G401 (cell line): ENCODE measurements around the gene LRRC8E. TPM values are rescaled to one million over a fixed set of nuclear protein-coding genes. Genes with fewer than 3 reads are reported as not detected.
"Not testable (repeated sequence)": the region's sequence is repeated elsewhere in the genome, so short reads cannot be mapped to it uniquely, and the experiment has no call there.

Source experiments
- DNase-seq: peaks from one replicate; pipeline ENCODE4 v3.0.0-alpha.2; 2015; ENCODE audit warnings: low spot score
- in situ Hi-C: cut with HindIII; loops from 2 replicates; pipeline ENCODE4 v1.10.0; 2016; ENCODE audit warnings: low sequenced_read_pairs, mixed read lengths
- total RNA-seq: library from RNA; depleted of rRNA; stranded (reverse); fragments of >200 nt; shearing (Covaris generic); gene quantifications from 2 replicates; pipeline ENCODE4 v1.2.3, GENCODE V29; 2014

LRRC8E gene
- total RNA-seq, 1 experiment from 2014 or later: not detected

DNA sequence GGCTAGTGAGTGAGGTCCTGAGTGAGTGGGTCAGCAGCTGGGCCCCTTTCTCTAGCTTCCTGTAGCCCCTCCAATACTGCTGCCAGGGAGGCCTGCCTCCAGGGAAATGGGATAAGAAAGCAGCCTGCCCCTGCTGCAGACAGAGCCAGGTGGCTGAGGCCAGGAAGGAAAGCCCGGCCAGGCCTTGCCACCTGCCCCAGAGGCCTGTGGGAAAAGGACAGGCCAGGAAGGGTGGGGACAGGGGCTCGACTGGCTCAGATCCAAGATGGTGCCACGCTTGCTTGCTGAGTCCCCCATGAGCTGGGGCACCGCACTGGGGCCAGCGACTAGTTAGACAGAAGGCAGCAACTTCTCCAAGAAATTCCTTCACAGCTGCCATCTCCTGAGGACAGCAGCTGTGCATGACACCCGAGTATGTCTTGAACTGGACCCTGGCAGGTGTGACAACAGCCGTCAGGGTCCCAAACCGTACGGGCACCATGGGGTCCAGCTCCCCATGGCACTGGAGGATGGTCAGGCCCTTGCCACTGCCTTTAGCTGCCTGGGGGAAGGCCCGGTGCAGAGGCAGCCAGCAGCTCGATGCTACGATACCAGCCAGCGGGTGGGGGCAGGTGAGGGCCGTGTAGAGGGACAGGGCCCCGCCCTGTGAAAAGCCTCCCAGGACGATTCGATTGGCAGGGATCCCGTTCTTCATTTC lies 9.1 kb upstream of the LRRC8E start:
- DNase-seq: no peak
- in situ Hi-C loops: no loop called here

DNA sequence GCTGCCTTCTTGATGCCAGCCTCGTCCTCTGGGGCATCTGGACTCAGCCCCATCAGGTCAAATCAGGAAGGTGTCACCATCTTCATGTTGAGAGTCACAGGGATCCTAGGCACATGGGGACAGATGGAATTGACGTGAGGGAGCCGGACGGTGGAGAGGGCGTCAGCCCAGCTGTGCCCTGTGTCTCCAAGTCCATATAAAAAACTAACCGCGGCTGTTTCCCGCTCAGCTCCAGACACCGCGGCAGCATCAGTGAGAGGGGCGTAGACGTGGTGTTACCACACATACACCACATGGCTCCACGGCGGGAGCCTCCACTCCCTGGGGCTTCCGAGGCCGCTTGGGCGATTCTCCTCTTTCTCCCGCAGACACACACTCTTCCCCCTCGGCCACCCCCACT lies 8.5 kb upstream of the LRRC8E start:
- no peak for DNase-seq
- in situ Hi-C loops: no loop called here

DNA sequence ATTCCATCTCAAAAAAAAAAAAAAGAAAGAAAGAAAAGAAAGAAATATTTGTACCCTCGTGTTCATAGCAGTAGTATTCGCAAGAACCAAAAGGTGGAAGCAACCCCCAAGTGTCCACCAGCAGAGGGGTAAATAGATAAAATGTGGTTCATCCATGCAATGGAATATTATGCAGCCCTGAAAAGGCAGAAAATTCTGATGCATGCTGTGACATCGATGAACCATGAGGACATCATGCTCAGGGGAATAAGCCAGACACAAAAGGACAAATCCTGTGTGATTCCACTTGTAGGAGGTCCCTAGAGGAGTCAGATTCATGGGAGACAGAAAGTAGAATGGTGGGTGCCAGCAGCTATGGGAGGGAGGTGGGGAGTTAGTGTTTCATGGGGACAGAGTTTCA lies 6.4 kb upstream of the LRRC8E start:
- no peak for DNase-seq
- in situ Hi-C loops: no loop called here

DNA sequence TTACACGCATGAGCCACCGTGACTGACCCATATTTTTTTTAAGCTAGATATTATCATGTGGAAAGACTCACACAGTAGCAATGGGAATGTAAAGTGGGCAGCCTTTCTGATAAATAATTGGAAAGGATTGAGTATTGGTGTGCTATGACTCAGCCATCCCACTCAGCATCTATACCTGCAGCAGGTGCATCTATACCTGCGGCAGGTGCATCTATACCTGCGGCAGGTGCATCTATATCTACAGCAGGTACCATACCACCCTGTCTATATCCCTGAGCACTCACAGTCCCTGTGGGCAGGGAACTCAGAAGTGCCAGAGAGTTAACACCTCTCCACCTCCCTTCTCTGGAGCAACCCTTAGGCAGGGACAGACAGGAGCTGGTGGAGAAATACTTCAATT lies 5.2 kb upstream of the LRRC8E start:
- no peak for DNase-seq
- in situ Hi-C loops: no loop called here

DNA sequence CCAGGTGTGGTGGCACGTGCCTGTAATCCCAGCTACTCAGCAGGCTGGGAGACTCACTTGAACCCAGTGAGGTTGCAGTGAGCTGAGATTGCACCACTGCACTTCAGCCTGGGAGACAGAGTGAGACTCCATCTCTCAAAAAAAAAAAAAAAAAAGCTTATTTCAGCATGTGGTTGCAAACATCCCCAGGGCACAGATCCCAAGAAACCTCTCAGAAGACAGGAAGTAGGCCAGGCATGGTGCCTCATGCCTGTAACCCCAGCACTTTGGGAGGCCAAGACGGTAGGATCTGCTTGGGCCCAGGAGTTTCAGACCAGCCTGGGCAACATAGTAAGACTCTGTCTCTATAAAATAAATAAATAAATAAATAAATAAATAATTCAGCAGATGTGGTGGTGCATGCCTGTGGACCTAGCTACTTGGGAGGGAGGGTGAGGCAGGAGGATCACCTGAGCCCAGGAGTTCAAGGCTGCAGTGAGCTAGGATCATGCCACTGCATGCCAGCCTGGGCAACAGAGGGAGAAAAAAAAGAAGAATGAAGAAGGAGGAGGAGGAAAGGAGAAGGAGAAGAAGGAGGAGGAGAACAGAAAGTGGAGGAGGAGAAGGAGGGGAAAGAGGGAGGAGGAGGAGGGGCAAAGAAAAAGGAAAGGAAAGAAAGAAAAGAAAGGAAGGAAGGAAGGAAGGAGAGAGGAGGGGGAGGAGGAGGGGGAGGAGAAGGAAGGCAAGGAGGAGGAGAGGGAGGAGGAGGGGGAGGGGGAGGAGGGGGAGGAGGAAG lies 4.3 kb upstream of the LRRC8E start:
- DNase-seq: no peak
- in situ Hi-C loops: no loop called here

DNA sequence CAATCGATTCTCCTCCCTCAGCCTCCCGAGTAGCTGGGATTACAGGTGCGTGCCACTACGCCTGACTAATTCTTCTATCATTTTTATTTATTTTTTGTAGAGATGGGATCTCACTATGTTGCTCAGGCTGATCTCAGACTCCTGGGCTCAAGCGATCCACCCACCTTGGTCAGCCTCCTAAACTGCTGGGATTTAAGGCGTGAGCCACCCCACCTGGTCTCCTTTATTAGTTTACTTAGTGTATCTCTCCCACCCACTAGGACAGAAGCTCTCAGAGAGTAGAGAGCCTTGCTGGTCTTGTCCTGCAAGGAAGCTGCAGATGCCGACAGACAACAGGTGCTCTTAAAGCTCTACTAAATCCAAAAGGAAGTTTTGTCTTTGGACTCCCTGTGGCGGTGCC lies 2.5 kb upstream of the LRRC8E start:
- DNase-seq: no peak
- in situ Hi-C loops: no loop called here

DNA sequence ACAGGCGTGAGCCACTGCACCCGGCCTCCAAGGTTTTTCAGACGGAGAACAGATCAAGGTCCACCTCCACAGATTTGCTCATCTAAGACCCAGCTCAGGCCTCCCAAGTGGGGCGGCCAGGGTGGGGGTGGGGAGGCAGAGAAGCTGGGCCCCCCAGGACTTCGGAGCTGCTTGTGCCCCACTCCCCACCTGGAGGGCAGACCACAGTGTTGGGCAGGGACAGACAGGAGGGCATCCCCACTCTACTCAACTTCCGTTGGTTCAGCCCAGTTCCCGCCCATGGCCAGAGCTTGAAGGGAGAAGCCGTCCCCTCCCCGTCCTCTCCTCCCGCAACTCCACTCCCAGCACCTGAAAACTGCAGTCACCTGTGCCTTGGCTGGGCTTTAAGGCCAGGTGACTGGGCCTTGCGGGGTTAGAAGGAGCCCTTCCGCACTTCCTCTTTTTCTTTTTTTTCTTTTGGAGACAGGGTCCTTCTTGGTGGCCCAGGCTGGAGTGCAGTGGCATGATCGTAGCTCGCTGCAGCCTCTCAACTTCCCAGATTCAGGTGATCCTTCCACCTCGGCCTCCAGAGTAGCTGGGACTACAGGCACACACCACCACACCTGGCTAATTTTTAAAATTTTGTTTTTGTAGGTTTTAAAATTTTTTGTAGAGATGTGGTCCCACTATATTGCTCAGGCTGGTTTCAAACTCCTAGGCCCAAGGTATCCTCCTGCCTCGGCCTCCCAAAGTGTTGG lies 734 bp upstream of the LRRC8E start:
- DNase-seq: no peak
- in situ Hi-C loops: no loop called here

DNA sequence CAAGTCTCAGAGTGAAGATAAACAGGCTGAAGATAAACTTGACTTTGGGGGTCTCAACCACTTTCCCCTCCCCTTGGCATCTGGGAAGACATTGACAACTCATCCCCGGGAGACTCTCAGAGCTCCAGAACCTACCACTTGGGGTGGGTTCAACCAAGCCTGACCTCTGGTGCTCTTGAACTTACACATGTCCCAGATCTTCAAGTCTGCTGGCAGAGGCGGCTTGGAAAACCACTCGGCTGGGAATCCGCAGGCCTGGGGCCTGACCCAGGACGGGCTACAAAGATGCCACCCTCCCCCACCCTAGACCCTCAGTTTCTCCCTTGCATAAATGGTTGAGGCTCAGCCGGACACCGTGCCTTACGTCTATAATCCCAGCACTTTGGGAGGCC lies 512 bp downstream of the LRRC8E start:
- in situ Hi-C loops: no loop called here
- DNase-seq: no peak

DNA sequence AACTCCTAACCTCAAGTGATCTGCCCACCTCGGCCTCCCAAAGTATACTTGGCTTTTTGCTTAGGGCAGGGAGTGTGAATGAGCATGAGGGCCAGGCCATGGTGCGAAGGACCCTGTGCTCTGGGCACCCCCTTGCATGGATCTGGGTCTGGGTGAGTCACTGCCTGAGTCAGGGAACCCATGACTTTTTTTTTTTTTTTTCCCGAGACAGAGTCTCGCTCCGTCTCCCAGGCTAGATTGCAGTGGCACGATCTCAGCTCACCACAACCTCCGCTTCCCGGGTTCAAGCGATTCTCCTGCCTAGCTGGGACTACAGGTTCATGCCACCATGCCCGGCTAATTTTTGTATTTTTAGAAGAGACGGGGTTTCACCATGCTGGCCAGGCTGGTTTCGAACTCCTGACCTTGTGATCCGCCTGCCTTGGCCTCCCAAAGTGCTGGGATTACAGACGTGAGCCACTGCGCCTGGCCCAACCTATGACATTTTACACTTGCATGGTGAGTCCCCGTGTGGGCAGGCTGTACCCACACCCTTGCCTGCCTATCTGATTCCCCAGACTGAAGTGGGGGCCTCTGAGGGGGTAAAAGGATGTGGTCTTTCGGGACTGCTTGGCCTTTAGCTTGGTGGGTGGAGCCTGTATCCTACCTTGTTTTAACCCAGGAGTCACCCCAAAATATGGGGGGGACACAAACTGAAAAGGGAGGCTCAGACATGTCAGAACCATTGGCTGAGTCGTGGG lies 5.2 kb downstream of the LRRC8E start:
- in situ Hi-C loops, DNase-seq: not testable (repeated sequence)

DNA sequence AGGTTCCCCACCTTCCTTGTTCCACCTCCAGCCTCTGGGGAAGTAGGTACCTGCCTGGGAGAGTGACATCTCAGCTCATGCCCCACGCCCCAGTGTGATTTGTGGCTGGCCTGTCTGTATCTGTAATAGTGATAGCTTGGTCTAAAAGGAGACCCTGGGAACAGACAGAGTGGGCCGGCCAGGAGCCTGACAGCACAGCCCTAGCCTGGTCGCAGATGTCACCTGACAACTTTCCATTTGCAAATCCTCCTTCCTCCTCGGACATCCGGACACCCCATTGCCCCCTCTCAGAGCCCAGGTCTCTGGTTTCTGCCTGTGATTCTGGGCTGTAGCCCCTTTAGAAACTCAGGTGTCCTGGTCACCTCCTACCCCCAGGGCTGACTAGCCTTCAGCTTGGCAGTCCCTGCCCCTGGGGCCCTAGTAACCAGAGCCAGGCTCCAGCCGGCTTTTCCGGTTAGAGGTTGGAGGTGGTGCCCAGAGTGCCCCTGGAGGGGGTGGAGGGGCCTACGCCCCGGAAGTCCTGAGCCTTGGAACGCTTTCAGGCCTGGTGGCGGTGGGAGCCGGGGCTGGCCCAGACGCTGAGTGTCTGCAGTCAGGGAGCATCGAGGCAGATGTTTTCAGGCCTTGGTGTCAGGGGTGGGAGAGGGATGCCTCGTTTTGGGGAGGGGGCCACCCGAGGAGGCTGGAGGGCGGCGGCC lies 6.5 kb downstream of the LRRC8E start:
- no peak for DNase-seq
- in situ Hi-C loops: no loop called here

DNA sequence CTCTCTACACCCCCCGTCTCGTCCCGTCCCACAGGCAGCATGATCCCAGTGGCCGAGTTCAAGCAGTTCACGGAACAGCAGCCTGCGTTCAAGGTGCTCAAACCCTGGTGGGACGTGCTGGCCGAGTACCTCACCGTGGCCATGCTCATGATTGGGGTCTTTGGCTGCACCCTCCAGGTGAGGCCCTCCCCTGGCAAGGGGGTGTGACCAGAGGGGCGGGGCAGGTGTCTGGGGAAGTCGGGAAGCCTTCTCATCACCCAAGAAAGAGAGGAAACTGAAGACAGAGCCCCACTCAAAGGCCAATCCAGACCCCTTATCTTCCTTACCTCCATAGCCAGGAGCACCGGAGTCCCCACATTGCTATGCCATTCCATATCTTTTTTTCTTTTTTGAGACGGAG lies 7.3 kb downstream of the LRRC8E start:
- in situ Hi-C loops: no loop called here
- no peak for DNase-seq

DNA sequence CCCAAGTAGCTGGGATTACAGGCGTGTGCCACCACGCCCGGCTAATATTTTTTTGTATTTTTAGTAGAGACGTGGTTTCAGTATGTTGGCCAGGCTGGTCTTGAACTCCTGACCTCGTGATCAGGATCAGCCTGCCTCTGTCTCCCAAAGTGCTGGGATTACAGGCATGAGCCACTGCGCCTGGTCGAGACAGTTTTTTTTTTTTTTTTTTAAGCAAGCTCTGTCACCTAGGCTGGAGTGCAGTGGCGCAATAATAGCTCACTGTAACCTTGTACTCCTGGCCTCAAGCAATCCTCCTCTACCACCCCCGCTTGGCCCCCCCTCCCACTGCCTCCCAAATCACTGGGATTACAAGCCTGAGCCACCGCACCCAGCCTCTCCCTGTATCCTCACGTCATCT lies 9.0 kb downstream of the LRRC8E start:
- DNase-seq: no peak
- in situ Hi-C loops: no loop called here

DNA sequence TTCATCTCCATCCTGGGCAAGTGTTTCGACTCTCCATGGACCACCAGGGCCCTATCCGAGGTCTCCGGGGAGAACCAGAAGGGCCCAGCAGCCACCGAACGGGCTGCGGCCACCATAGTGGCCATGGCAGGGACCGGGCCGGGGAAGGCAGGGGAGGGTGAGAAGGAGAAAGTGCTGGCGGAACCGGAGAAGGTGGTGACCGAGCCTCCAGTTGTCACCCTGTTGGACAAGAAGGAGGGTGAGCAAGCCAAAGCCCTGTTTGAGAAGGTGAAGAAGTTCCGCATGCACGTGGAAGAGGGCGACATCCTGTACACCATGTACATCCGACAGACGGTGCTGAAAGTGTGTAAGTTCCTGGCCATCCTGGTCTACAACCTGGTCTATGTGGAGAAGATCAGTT lies 10.7 kb downstream of the LRRC8E start:
- in situ Hi-C loops: no loop called here
- no peak for DNase-seq

DNA sequence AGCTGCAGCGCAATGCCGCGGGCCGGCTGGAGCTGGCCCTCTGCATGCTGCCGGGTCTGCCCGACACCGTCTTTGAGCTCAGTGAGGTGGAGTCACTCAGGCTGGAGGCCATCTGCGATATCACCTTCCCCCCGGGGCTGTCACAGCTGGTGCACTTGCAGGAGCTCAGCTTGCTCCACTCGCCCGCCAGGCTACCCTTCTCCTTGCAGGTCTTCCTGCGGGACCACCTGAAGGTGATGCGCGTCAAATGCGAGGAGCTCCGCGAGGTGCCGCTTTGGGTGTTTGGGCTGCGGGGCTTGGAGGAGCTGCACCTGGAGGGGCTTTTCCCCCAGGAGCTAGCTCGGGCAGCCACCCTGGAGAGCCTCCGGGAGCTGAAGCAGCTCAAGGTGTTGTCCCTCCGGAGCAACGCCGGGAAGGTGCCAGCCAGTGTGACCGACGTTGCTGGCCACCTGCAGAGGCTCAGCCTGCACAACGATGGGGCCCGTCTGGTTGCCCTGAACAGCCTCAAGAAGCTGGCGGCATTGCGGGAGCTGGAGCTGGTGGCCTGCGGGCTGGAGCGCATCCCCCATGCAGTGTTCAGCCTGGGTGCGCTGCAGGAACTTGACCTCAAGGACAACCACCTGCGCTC lies 11.6 kb downstream of the LRRC8E start:
- no peak for DNase-seq
- in situ Hi-C loops: no loop called here

DNA sequence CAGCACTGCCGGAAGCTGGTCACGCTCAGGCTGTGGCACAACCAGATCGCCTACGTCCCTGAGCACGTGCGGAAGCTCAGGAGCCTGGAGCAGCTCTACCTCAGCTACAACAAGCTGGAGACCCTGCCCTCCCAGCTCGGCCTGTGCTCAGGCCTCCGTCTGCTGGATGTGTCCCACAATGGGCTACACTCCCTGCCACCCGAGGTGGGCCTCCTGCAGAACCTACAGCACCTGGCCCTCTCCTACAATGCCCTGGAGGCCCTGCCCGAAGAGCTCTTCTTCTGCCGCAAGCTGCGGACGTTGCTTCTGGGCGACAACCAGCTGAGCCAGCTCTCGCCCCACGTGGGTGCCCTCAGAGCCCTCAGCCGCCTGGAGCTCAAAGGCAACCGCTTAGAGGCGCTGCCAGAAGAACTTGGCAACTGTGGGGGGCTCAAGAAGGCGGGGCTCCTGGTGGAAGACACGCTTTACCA lies 12.1 kb downstream of the LRRC8E start:
- in situ Hi-C loops: no loop called here
- no peak for DNase-seq

DNA sequence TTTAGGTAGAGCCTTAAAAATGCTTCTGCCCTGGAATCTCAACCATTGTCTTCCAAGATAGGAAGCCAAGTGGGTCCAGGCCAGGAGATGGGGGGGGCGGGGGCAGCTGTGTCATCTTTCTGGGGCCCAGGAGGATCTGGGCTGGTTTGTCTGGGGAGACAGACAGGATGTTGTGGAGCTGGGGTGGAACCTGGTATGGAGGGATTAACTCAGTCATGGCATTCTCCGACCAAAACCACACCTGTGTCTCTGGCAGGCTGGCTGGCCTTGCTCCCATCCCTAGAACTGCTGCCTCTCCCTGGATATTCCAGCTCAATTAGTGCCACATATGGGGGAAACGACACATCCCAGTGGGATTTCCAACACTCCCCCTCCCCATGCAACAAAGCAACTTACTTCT lies 12.6 kb downstream of the LRRC8E start:
- DNase-seq: no peak
- in situ Hi-C loops: no loop called here

DNA sequence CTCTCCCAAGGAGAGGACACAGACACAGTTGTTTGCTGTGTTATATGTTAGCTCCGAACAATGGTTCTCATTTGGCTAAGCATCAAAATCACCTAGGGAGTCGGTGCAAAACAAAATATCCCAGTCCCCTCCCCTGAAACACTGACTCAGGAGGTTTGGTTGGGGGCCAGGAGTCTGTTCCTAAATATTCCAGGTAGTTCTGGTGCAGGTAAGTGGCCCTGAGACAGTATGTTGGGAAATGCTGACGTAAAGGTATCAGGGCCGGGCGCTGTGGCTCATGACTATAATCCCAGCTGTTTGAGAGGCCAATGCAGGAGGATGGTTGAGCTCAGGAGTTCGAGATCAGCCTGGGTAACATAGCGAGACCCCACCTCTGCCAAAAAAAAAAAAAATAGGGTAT lies 13.0 kb downstream of the LRRC8E start:
- in situ Hi-C loops: no loop called here
- no peak for DNase-seq

DNA sequence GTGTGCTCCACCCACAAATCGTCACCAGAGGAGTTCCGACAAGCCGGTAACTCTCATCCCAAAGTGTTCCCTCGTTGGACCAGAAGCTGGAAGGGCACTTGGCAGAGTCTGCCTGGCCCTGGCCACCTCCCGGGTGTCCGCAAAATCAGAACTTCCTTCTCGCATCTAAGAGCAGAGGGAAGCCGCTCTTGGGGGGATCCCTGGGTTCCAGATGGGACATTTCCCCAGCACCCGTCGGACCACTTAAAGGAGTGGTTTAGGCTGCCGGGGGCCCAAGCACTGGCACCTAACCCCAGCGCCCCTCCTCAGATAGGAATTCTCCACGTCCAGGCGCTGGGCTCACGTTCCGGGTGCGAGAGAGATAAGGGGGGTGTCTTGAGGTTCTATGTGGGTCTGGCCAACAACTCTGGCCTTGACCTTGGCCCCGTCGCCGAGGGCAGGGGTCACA lies 14.5 kb downstream of the LRRC8E start:
- no peak for DNase-seq
- in situ Hi-C loops: no loop called here
